GM19238 (cell line): ENCODE results near the gene MIAT.
"Not testable (repeated sequence)": the region's sequence is repeated elsewhere in the genome, so short reads cannot be mapped to it uniquely, and the experiment has no call there.

Experiments
- DNase-seq: peaks from one replicate; pipeline ENCODE4 v3.0.0; 2011; ENCODE audit warnings: low spot score; ENCODE audit not compliant: insufficient read length

Gene MIAT

GRCh38 chr22:26656891-26657851, at the start of gene MIAT:
TSS of gene MIAT (plus strand) at chr22:26657588.
- DNase-seq: no peak

- DNase-seq: no peak
Measured at GRCh38 chr22:26608129-26608528, 49.3 kb upstream of the MIAT start.

- no peak for DNase-seq
Measured at GRCh38 chr22:26609287-26609686, 48.1 kb upstream of the MIAT start.

- peak; percentile 75 for DNase-seq
Measured at GRCh38 chr22:26610072-26610958, 47.1 kb upstream of the MIAT start.

GRCh38 chr22:26610996-26611395, 46.4 kb upstream of the MIAT start:
- DNase-seq: no peak

- no peak for DNase-seq
Measured at GRCh38 chr22:26612652-26613051, 44.7 kb upstream of the MIAT start.

- not testable (repeated sequence) for DNase-seq
Measured at GRCh38 chr22:26613753-26614152, 43.6 kb upstream of the MIAT start.

GRCh38 chr22:26614322-26614721, 43.1 kb upstream of the MIAT start:
- no peak for DNase-seq

GRCh38 chr22:26615149-26615548, 42.2 kb upstream of the MIAT start:
- peak; percentile 64 for DNase-seq

GRCh38 chr22:26615830-26616435, 41.5 kb upstream of the MIAT start:
- no peak for DNase-seq

GRCh38 chr22:26616650-26617049, 40.7 kb upstream of the MIAT start:
- no peak for DNase-seq

- no peak for DNase-seq
Measured at GRCh38 chr22:26617271-26618199, 39.9 kb upstream of the MIAT start, which contains the start of gene CRYBB1. TSS of gene CRYBB1 (minus strand) at chr22:26618027. CDS start at chr22:26616319, 1,708 bp downstream.

GRCh38 chr22:26618455-26618854, 38.9 kb upstream of the MIAT start:
- no peak for DNase-seq

GRCh38 chr22:26619510-26619909, 37.9 kb upstream of the MIAT start:
- DNase-seq: no peak

- DNase-seq: no peak
Measured at GRCh38 chr22:26620197-26620596, 37.2 kb upstream of the MIAT start.

- DNase-seq: no peak
Measured at GRCh38 chr22:26621663-26622062, 35.7 kb upstream of the MIAT start, which contains the start of gene CRYBA4. TSS of gene CRYBA4 (plus strand) at chr22:26621963. CDS start at chr22:26622597, 634 bp downstream.

- DNase-seq: no peak
Measured at GRCh38 chr22:26623984-26624383, 33.4 kb upstream of the MIAT start.

GRCh38 chr22:26624803-26625202, 32.6 kb upstream of the MIAT start:
- no peak for DNase-seq

- no peak for DNase-seq
Measured at GRCh38 chr22:26629988-26630761, 27.2 kb upstream of the MIAT start.

GRCh38 chr22:26631282-26631681, 26.1 kb upstream of the MIAT start:
- DNase-seq: no peak
